ENCODE measurements around the gene IFT27.
A peak's percentile ranks its signal among the peaks of the same experiment; 100 is the strongest.
"Not testable (repeated sequence)": the region's sequence is repeated elsewhere in the genome, so short reads cannot be mapped to it uniquely, and the experiment has no call there.

IFT27 gene

GRCh38 chr22:36765131-36765942 is 10.6 kb downstream of the IFT27 start:
- DNase-seq (ENCODE audit: low spot score): no peak

- DNase-seq (ENCODE audit: low spot score): no peak
Observed at GRCh38 chr22:36764641-36765040, 11.3 kb downstream of the IFT27 start.

GRCh38 chr22:36764060-36764459 is 11.9 kb downstream of the IFT27 start:
- DNase-seq (ENCODE audit: low spot score): no peak

GRCh38 chr22:36763576-36763975 is 12.3 kb downstream of the IFT27 start:
- no peak for DNase-seq (ENCODE audit: low spot score)

- DNase-seq (ENCODE audit: low spot score): no peak
Observed at GRCh38 chr22:36762687-36763260, 13.1 kb downstream of the IFT27 start.

- DNase-seq (ENCODE audit: low spot score): no peak
Observed at GRCh38 chr22:36761553-36762240, 14.2 kb downstream of the IFT27 start.

- no peak for DNase-seq (ENCODE audit: low spot score)
Observed at GRCh38 chr22:36760786-36761185, 15.1 kb downstream of the IFT27 start.

- no peak for DNase-seq (ENCODE audit: low spot score)
Observed at GRCh38 chr22:36759481-36760159, 16.3 kb downstream of the IFT27 start.

- no peak for DNase-seq (ENCODE audit: low spot score)
Observed at GRCh38 chr22:36758792-36759271, 17.1 kb downstream of the IFT27 start.

GRCh38 chr22:36757668-36758211 is 18.2 kb downstream of the IFT27 start:
- DNase-seq (ENCODE audit: low spot score): peak; percentile 72

GRCh38 chr22:36756746-36757655 is 18.9 kb downstream of the IFT27 start:
- no peak for DNase-seq (ENCODE audit: low spot score)

GRCh38 chr22:36756031-36756430 is 19.9 kb downstream of the IFT27 start:
- no peak for DNase-seq (ENCODE audit: low spot score)

GRCh38 chr22:36755316-36755715 is 20.6 kb downstream of the IFT27 start:
- no peak for DNase-seq (ENCODE audit: low spot score)

GRCh38 chr22:36754881-36755280 is 21.0 kb downstream of the IFT27 start:
- not testable (repeated sequence) for DNase-seq (ENCODE audit: low spot score)

GRCh38 chr22:36753916-36754315 is 22.0 kb downstream of the IFT27 start:
- no peak for DNase-seq (ENCODE audit: low spot score)

GRCh38 chr22:36753120-36753802 is 22.7 kb downstream of the IFT27 start:
- no peak for DNase-seq (ENCODE audit: low spot score)

- no peak for DNase-seq (ENCODE audit: low spot score)
Observed at GRCh38 chr22:36746375-36746970, 29.4 kb downstream of the IFT27 start.

GRCh38 chr22:36745301-36745995 is 30.5 kb downstream of the IFT27 start:
- DNase-seq (ENCODE audit: low spot score): no peak

GRCh38 chr22:36744791-36745190 is 31.1 kb downstream of the IFT27 start:
- no peak for DNase-seq (ENCODE audit: low spot score)

- DNase-seq (ENCODE audit: low spot score): no peak
Observed at GRCh38 chr22:36744413-36744765, 31.5 kb downstream of the IFT27 start.
